Activated CD8-positive, alpha-beta memory T cell treated with anti-CD3 and anti-CD28 coated beads, Interleukin-2, amount 10 ng/mL, durations not matched to agents 7 days and 5 days (primary cell): Measurements from ENCODE around the gene MGAT5B. TPM values are rescaled to one million over a fixed set of nuclear protein-coding genes. Genes with fewer than 3 reads are reported as not detected.

Experiments used
- ATAC-seq: fragments of 150-1000 bp; cut with Tn5 transposase; one replicate; pipeline ENCODE4 v1.10.0; 2021; ENCODE audit warnings: moderate library complexity
- CTCF ChIA-PET: fragments of 350-600 bp; sonication (Branson Sonifier 250); formaldehyde crosslinking; loops from one replicate; lab custom pipeline; 2021; ENCODE audit warnings: antibody characterized with exemption; lab: Charles Lee
- DNase-seq: peaks from one replicate; pipeline ENCODE4 v3.0.0-alpha.2; 2020
- H3K27ac Mint-ChIP-seq: one replicate; pipeline ENCODE4 v1.8.0; 2021; ENCODE audit warnings: mild to moderate bottlenecking, mixed read lengths
- H3K27me3 Mint-ChIP-seq: one replicate; pipeline ENCODE4 v1.8.0; 2021; ENCODE audit warnings: mixed read lengths
- H3K36me3 Mint-ChIP-seq: one replicate; pipeline ENCODE4 v1.8.0; 2021; ENCODE audit warnings: mild to moderate bottlenecking, mixed read lengths
- H3K4me1 Mint-ChIP-seq: one replicate; pipeline ENCODE4 v1.8.0; 2021; ENCODE audit warnings: mixed read lengths
- H3K4me3 Mint-ChIP-seq: one replicate; pipeline ENCODE4 v1.8.0; 2021; ENCODE audit warnings: mild to moderate bottlenecking, moderate library complexity, mixed read lengths
- H3K9me3 Mint-ChIP-seq: one replicate; pipeline ENCODE4 v1.8.0; 2022; ENCODE audit warnings: low read depth, mixed read lengths
- total RNA-seq, 2 experiments: library from RNA; stranded (reverse); gene quantifications; one replicate each; pipeline ENCODE4 v1.2.3, GENCODE V29; 2021

MGAT5B gene
- total RNA-seq, 2 experiments from 2014 or later: 0.18 to 0.68 TPM

DNA sequence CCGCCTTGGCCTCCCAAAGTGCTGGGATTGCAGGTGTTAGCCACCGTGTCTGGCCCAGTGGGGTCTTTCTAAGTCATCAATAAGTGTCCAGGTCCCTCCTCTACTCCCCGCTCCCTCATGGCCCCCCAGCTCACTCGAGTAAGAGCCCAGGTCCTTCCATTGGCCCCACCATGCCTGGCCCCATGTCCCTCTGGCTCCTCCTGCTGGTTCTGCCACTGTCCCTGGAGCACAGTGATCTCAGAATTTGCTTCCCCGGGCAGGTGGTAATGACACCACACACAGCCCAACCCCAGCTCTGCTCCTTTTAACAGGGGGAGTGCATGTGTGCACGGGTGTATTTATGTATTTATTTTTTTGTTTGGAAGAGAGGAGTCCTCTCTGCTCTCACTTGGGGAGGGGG lies 19.6 kb downstream of the MGAT5B start:
- CTCF ChIA-PET: no interaction called here
- no peak overlapping the region for H3K4me3 Mint-ChIP-seq
- H3K9me3 Mint-ChIP-seq: no peaks in the 10 kb centered on the region
- ATAC-seq: no peak
- no peaks in the 10 kb centered on the region for H3K27me3 Mint-ChIP-seq
- H3K36me3 Mint-ChIP-seq: no peaks in the 10 kb centered on the region
- H3K4me1 Mint-ChIP-seq: no peaks in the 10 kb centered on the region
- DNase-seq: no peak
- no peak overlapping the region for H3K27ac Mint-ChIP-seq

- Mint-ChIP-seq H3K27me3 (no peaks in the 10 kb centered on the region), H3K4me3 (no peak overlapping the region), H3K27ac (no peak overlapping the region), H3K4me1 (no peaks in the 10 kb centered on the region), H3K36me3 (no peaks in the 10 kb centered on the region), H3K9me3 (no peaks in the 10 kb centered on the region)
- CTCF ChIA-PET: interaction anchor here (1.1 kb wide), 1 partner anchor 19 kb away, joined by 3 read pairs; no protein-coding TSS in a partner anchor
- no peak for ATAC-seq
- no peak for DNase-seq
These were observed 20.5 kb downstream of the MGAT5B start for GRCh38 chr17:76888661-76889060.

DNA sequence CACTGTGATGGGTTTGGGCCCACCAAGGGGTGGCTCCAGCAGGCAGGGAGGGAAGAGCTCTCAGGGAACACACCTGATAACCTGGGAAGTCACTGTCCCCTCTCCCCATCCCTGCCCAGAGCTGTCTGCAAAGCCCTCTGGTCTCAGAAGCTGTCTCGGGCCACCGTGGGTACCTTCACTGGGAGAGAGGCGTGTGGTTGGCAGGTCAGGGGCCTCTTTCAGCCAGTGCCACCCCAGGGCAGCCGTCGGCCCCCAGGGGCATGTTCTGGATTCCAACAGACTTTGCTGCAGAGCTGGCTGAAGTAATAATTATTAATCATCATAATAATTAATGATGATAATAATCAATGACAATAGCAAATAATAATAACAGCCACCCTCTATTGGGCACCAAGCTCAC lies 21.1 kb downstream of the MGAT5B start:
- no peak overlapping the region for H3K4me3 Mint-ChIP-seq
- ATAC-seq: no peak
- H3K27me3 Mint-ChIP-seq: no peaks in the 10 kb centered on the region
- no peaks in the 10 kb centered on the region for H3K4me1 Mint-ChIP-seq
- no peak overlapping the region for H3K27ac Mint-ChIP-seq
- no peak for DNase-seq
- no peaks in the 10 kb centered on the region for H3K36me3 Mint-ChIP-seq
- no peaks in the 10 kb centered on the region for H3K9me3 Mint-ChIP-seq
- CTCF ChIA-PET: interaction anchor here (1.1 kb wide), 1 partner anchor 19 kb away, joined by 3 read pairs; no protein-coding TSS in a partner anchor

GRCh38 chr17:76892329-76892728 lies 24.1 kb downstream of the MGAT5B start:
- Mint-ChIP-seq H3K9me3 (no peaks in the 10 kb centered on the region), H3K36me3 (no peaks in the 10 kb centered on the region), H3K4me1 (no peaks in the 10 kb centered on the region), H3K4me3 (no peak overlapping the region), H3K27me3 (no peaks in the 10 kb centered on the region), H3K27ac (no peak overlapping the region)
- DNase-seq (no peak), ATAC-seq (no peak)
- CTCF ChIA-PET: no interaction called here

- no peaks in the 10 kb centered on the region for H3K9me3 Mint-ChIP-seq
- ATAC-seq (no peak), DNase-seq (no peak)
- H3K27ac Mint-ChIP-seq: no peak overlapping the region
- no peak overlapping the region for H3K4me3 Mint-ChIP-seq
- CTCF ChIA-PET: no interaction called here
- H3K27me3 Mint-ChIP-seq: no peaks in the 10 kb centered on the region
- H3K4me1 Mint-ChIP-seq: no peaks in the 10 kb centered on the region
- H3K36me3 Mint-ChIP-seq: no peaks in the 10 kb centered on the region
These were observed 25.6 kb downstream of the MGAT5B start for GRCh38 chr17:76893623-76894334.

DNA sequence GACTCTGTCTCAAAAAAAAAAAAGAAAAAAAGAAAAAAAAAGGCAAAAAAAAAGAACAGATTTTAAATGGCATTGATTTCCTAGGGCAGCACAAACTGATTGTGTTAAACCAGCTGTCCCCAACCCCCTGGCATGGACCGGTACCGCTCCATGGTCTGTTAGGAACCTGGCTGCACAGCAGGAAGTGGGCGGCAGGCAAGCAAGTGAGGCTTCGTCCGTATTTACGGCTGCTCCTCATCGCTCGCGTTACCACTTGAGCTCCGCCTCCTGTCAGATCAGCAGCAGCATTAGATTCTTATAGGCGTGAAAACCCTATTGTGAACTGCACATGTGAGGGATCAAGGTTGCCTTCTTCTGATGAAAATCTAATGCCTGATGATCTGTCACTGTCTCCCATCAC lies 26.6 kb downstream of the MGAT5B start:
- Mint-ChIP-seq H3K9me3 (no peaks in the 10 kb centered on the region), H3K27me3 (peaks cover 2% of the 10 kb centered on the region), H3K4me1 (no peaks in the 10 kb centered on the region), H3K27ac (no peak overlapping the region), H3K36me3 (no peaks in the 10 kb centered on the region), H3K4me3 (no peak overlapping the region)
- CTCF ChIA-PET: interaction anchor here (1.3 kb wide), 1 partner anchor 161 kb away, joined by 4 read pairs; no protein-coding TSS in a partner anchor
- ATAC-seq (no peak), DNase-seq (no peak)

DNA sequence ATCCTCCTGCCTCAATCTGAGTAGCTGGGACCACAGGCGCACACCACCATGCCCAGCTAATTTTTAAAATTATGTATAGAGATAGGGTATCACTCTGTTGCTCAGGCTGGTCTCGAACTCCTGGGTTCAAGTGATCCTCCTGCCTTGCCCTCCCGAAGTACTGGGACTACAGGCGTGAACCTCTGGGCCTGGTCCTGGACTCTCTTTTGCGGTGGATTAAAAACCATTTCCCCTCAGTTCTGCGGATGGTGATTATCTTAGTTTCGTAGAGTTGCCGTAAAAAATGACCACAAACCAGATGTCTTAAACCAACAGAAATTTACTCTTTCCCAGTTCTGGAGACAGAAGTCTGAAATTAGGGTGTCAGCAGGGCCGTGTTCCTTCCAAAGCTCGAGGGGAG lies 28.8 kb downstream of the MGAT5B start:
- CTCF ChIA-PET: no interaction called here
- H3K4me1 Mint-ChIP-seq: no peaks in the 10 kb centered on the region
- no peaks in the 10 kb centered on the region for H3K36me3 Mint-ChIP-seq
- no peak overlapping the region for H3K27ac Mint-ChIP-seq
- ATAC-seq (no peak), DNase-seq (no peak)
- H3K27me3 Mint-ChIP-seq: peaks cover 2% of the 10 kb centered on the region
- H3K4me3 Mint-ChIP-seq: no peak overlapping the region
- H3K9me3 Mint-ChIP-seq: no peaks in the 10 kb centered on the region

- H3K9me3 Mint-ChIP-seq: no peaks in the 10 kb centered on the region
- H3K4me3 Mint-ChIP-seq: no peak overlapping the region
- DNase-seq (no peak), ATAC-seq (no peak)
- H3K27me3 Mint-ChIP-seq: peaks cover 2% of the 10 kb centered on the region
- CTCF ChIA-PET: interaction anchor here (1.2 kb wide), 1 partner anchor 157 kb away, joined by 3 read pairs; no protein-coding TSS in a partner anchor
- no peaks in the 10 kb centered on the region for H3K4me1 Mint-ChIP-seq
- no peak overlapping the region for H3K27ac Mint-ChIP-seq
- H3K36me3 Mint-ChIP-seq: no peaks in the 10 kb centered on the region
These were observed 31.2 kb downstream of the MGAT5B start for GRCh38 chr17:76899414-76899813.

GRCh38 chr17:76900723-76901122 lies 32.5 kb downstream of the MGAT5B start:
- H3K27me3 Mint-ChIP-seq: peaks cover 2% of the 10 kb centered on the region
- H3K36me3 Mint-ChIP-seq: no peaks in the 10 kb centered on the region
- H3K9me3 Mint-ChIP-seq: no peaks in the 10 kb centered on the region
- ATAC-seq (no peak), DNase-seq (no peak)
- CTCF ChIA-PET: no interaction called here
- H3K4me1 Mint-ChIP-seq: no peaks in the 10 kb centered on the region
- no peak overlapping the region for H3K4me3 Mint-ChIP-seq
- no peak overlapping the region for H3K27ac Mint-ChIP-seq

DNA sequence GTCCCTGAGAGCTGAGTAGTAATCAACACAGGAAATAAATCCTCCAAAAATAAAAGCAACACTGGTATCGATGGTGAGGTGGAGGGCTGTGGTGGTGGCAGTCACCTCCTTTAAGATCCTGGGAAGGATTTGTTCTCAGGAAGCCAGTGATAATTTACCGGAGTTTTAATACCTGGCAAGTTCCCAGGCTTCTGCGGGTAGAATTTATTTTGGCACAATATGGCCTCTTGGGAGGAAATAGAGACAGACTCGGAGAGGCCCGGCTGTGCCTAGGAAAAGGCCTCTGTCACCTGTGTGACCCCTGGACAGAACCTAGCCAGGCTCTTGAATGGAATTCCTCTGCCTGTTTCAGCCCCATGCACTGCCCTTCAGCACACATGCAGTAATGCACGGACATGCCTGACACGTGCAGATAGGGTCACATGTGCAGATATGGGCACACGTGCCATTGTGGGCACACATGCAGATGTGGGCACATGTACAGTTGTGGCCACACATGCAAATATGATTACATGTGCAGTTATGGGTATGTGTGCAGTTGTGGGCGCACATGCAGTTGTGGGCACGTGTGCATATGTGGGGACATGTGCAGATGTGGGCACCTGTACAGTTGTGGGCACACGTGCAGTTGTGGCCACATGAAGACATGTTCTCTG lies 33.5 kb downstream of the MGAT5B start:
- Mint-ChIP-seq H3K9me3 (no peaks in the 10 kb centered on the region), H3K27me3 (peaks cover 2% of the 10 kb centered on the region), H3K27ac (no peak overlapping the region), H3K36me3 (no peaks in the 10 kb centered on the region), H3K4me3 (no peak overlapping the region), H3K4me1 (no peaks in the 10 kb centered on the region)
- ATAC-seq (no peak), DNase-seq (no peak)
- CTCF ChIA-PET: no interaction called here

GRCh38 chr17:76902476-76902875 lies 34.3 kb downstream of the MGAT5B start:
- Mint-ChIP-seq H3K27ac (no peak overlapping the region), H3K36me3 (no peaks in the 10 kb centered on the region), H3K27me3 (peaks cover 2% of the 10 kb centered on the region), H3K4me1 (no peaks in the 10 kb centered on the region), H3K9me3 (no peaks in the 10 kb centered on the region), H3K4me3 (no peak overlapping the region)
- no peak for DNase-seq
- no peak for ATAC-seq
- CTCF ChIA-PET: interaction anchor here (1.4 kb wide), 1 partner anchor 154 kb away, joined by 6 read pairs; no protein-coding TSS in a partner anchor

GRCh38 chr17:76903631-76904030 lies 35.4 kb downstream of the MGAT5B start:
- ATAC-seq: no peak
- Mint-ChIP-seq H3K9me3 (peaks cover 2% of the 10 kb centered on the region), H3K27me3 (peaks cover 2% of the 10 kb centered on the region), H3K27ac (no peak overlapping the region), H3K36me3 (no peaks in the 10 kb centered on the region), H3K4me3 (no peak overlapping the region), H3K4me1 (no peaks in the 10 kb centered on the region)
- DNase-seq: no peak
- CTCF ChIA-PET: interaction anchor here (1.4 kb wide), 1 partner anchor 153 kb away, joined by 6 read pairs; no protein-coding TSS in a partner anchor

GRCh38 chr17:76904116-76904515 lies 35.9 kb downstream of the MGAT5B start:
- Mint-ChIP-seq H3K9me3 (peaks cover 2% of the 10 kb centered on the region), H3K27ac (no peak overlapping the region), H3K27me3 (peaks cover 2% of the 10 kb centered on the region), H3K36me3 (no peaks in the 10 kb centered on the region), H3K4me1 (no peaks in the 10 kb centered on the region), H3K4me3 (no peak overlapping the region)
- CTCF ChIA-PET: no interaction called here
- DNase-seq (no peak), ATAC-seq (no peak)

- Mint-ChIP-seq H3K4me3 (no peak overlapping the region), H3K27ac (no peak overlapping the region), H3K27me3 (no peaks in the 10 kb centered on the region), H3K4me1 (no peaks in the 10 kb centered on the region), H3K9me3 (peaks cover 2% of the 10 kb centered on the region), H3K36me3 (no peaks in the 10 kb centered on the region)
- CTCF ChIA-PET: no interaction called here
- ATAC-seq: no peak
- no peak for DNase-seq
These were observed 36.8 kb downstream of the MGAT5B start for GRCh38 chr17:76905036-76905435.
